Colonic mucosa (tissue), 4 donors: ENCODE measurements around the gene RNASEH2B. TPM values are rescaled to one million over a fixed set of nuclear protein-coding genes. Genes with fewer than 3 reads are reported as not detected.

Experiments
- DNase-seq: peaks from one replicate; pipeline ENCODE4 v3.0.0-alpha.2; 2020
- H3K27ac ChIP-seq: fragments of 200-600 bp; one replicate; pipeline ENCODE4 v1.8.0; 2021
- H3K27me3 ChIP-seq: fragments of 200-600 bp; one replicate; pipeline ENCODE4 v1.8.0; 2021
- H3K36me3 ChIP-seq: fragments of 200-600 bp; one replicate; pipeline ENCODE4 v1.8.0; 2021
- H3K4me1 ChIP-seq: fragments of 200-600 bp; one replicate; pipeline ENCODE4 v1.8.0; 2021; ENCODE audit warnings: mild to moderate bottlenecking
- H3K4me3 ChIP-seq: fragments of 200-600 bp; one replicate; pipeline ENCODE4 v1.8.0; 2021
- H3K9ac ChIP-seq, 2 donors: one replicate each; pipeline ENCODE4 v1.7.0; 2013; ENCODE audit warnings: control low read depth in 2 of 2, low read depth in 2 of 2, low read length in 2 of 2
- H3K9me3 ChIP-seq: fragments of 200-600 bp; one replicate; pipeline ENCODE4 v1.8.0; 2021
- intact Hi-C: fragments of 100-400 bp; cut with DNase I; formaldehyde crosslinking; loops from one replicate; pipeline ENCODE4 v1.14.1; 2022
- total RNA-seq, 2 donors: library from RNA; stranded (reverse); fragmentation: NEBNext Ultra II Directional in 1 of 2; extraction: Animal tissue kit (Norgen Biotek cat#: 25700) in 1 of 2; gene quantifications; one replicate each; pipeline ENCODE4 v1.2.1, GENCODE V29; 2021
- TF ChIP-seq, protein P1 (sequence below): fragments of 200-600 bp; IDR thresholded peaks from one replicate; pipeline ENCODE4 v1.8.0; 2022; ENCODE audit warnings: antibody characterized with exemption, mild to moderate bottlenecking
- donor health status: healthy.
- donor health status: DM: no; HTN: no; CAD: no.
- donor health status: DM: no; HTN: no; CAD: no.

RNASEH2B gene
- total RNA-seq, 2 donors from 2014 or later = 22.1 to 30.1 TPM

DNA sequence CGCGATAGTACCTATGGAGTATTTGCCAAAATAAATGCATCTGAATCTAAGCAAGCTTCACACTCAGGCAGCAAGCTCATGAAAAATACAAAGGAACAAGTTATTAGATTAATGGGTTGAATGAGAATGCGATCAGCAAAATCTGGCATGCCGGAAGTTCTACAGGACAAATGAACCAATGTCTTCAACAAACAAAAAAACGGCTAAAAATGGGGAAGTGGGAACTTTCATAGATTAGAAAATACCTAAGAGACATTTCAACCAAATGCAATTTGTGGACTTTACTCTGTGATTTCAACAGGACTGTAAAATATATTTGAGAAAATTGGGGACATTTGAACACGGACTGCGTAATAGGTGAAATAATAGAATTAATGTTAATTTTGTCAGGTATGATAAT, 22.4 kb upstream of the RNASEH2B start:
- no peak overlapping the region for H3K27ac ChIP-seq
- H3K36me3 ChIP-seq = no peaks in the 10 kb centered on the region
- H3K27me3 ChIP-seq = no peaks in the 10 kb centered on the region
- no peaks in the 10 kb centered on the region for H3K9me3 ChIP-seq
- TF ChIP-seq, protein P1, sequence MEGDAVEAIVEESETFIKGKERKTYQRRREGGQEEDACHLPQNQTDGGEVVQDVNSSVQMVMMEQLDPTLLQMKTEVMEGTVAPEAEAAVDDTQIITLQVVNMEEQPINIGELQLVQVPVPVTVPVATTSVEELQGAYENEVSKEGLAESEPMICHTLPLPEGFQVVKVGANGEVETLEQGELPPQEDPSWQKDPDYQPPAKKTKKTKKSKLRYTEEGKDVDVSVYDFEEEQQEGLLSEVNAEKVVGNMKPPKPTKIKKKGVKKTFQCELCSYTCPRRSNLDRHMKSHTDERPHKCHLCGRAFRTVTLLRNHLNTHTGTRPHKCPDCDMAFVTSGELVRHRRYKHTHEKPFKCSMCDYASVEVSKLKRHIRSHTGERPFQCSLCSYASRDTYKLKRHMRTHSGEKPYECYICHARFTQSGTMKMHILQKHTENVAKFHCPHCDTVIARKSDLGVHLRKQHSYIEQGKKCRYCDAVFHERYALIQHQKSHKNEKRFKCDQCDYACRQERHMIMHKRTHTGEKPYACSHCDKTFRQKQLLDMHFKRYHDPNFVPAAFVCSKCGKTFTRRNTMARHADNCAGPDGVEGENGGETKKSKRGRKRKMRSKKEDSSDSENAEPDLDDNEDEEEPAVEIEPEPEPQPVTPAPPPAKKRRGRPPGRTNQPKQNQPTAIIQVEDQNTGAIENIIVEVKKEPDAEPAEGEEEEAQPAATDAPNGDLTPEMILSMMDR = no peak
- H3K4me1 ChIP-seq = no peaks in the 10 kb centered on the region
- H3K4me3 ChIP-seq = no peak overlapping the region
- H3K9ac ChIP-seq = no peak overlapping the region
- DNase-seq = no peak
- intact Hi-C loops = no loop called here

DNA sequence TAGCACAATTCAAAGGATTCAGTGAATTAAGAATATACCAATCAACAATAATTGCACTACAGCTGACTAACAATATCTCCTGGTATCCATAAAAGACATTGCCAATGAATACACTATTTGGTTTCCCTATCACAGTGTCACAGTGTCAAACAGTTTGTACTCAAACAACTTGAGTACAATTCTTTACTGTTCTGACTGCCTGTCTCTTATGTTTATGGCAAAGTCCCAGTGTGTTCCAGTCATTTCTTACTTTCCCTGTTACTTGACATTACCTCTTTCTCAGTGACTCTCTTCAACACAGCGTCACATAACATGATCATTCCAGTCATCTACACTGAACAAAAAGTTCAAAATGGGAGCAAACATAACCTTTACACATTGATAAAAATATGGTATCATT, 21.2 kb upstream of the RNASEH2B start:
- no peaks in the 10 kb centered on the region for H3K27me3 ChIP-seq
- intact Hi-C loops = no loop called here
- no peaks in the 10 kb centered on the region for H3K4me1 ChIP-seq
- H3K36me3 ChIP-seq = no peaks in the 10 kb centered on the region
- no peak for DNase-seq
- H3K9me3 ChIP-seq = no peaks in the 10 kb centered on the region
- no peak overlapping the region for H3K9ac ChIP-seq
- H3K27ac ChIP-seq = no peak overlapping the region
- TF ChIP-seq, protein P1 = no peak
- no peak overlapping the region for H3K4me3 ChIP-seq

DNA sequence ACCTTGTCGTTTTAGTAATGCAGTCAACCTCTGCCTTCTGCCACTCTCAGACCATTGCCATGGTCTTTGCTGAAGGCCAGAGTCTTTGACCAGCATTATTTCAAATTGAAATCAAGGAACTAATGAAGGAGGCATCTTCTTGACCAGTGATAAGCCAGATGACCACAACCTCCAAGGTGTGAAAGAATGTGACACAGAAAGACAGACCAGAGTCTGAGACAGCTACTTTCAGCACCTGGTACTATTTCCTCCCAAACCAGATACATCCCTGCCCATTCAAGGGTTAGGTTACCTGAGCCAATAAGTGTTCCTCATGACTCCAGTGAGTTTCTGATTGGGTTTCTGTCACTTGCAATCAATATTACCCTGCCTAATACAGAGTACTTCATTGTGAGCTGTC, 20.3 kb upstream of the RNASEH2B start:
- Histone ChIP-seq H3K9ac (no peak overlapping the region), H3K27me3 (no peaks in the 10 kb centered on the region), H3K27ac (no peak overlapping the region), H3K9me3 (no peaks in the 10 kb centered on the region), H3K4me3 (no peak overlapping the region), H3K4me1 (no peaks in the 10 kb centered on the region), H3K36me3 (no peaks in the 10 kb centered on the region)
- TF ChIP-seq, protein P1 = no peak
- intact Hi-C loops = no loop called here
- no peak for DNase-seq

DNA sequence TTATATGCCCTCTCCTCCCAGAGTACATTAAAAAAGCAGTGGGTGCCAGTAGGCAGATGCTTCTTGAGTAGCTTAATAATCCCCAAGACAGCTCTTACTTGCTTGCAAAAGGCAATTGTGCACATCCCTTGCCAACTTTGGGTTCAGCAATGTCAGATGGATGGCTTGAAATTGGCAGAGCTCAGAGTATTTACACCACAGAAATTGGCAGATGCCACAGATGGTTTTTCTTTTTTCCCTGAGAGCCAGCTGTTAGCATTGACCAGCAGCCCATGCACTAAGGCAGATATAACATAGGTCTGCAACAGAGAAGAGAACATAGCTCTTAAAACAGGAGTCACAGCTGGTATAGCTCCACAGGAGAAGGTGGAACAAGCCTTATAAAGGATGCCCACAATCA, 18.4 kb upstream of the RNASEH2B start:
- Histone ChIP-seq H3K9ac (no peak overlapping the region), H3K36me3 (no peaks in the 10 kb centered on the region), H3K27me3 (no peaks in the 10 kb centered on the region), H3K4me3 (no peak overlapping the region), H3K9me3 (no peaks in the 10 kb centered on the region), H3K4me1 (no peaks in the 10 kb centered on the region), H3K27ac (no peak overlapping the region)
- TF ChIP-seq, protein P1 = no peak
- no peak for DNase-seq
- intact Hi-C loops = no loop called here

DNA sequence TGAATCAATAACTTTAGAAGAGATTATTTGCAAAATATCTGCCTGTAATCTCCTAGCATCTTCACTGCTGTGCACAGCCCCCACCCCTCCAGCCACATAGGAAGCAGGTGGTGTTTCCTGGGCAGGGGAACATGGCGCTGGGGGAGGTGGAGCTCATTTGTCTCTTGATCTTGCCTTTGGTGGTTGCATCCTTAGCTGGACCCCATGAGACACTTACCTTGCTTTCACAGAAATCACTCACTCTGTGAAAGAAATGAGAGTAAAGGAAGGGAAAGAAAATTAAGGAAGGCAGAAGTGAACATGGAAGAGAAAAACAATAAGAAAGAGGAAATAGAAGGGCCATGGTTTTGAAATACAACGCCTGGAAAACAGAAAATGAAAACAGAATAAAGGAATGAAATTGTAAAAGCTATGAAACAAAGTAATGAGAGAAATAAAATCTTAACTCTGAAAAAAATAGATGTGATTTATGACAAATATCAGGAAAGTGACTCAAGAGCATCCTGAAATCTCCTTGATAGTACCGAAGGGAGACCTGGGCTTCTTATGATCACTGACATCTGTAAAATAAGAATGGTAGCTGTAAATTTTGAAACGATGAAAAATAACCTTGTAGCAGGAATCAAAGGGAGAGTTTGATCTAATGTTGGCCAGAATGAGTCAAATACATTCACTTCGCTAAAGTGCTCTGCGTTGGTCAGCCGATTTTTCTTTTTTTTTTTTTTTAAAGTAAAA, 17.2 kb upstream of the RNASEH2B start:
- Histone ChIP-seq H3K4me3 (no peak overlapping the region), H3K9me3 (no peaks in the 10 kb centered on the region), H3K4me1 (no peaks in the 10 kb centered on the region), H3K27ac (no peak overlapping the region), H3K36me3 (no peaks in the 10 kb centered on the region), H3K9ac (no peak overlapping the region), H3K27me3 (no peaks in the 10 kb centered on the region)
- intact Hi-C loops = no loop called here
- no peak for DNase-seq
- TF ChIP-seq, protein P1 = no peak
